Type B pancreatic cell (in vitro differentiated cells): ENCODE results near the gene LRRC7. TPM values are rescaled to one million over a fixed set of nuclear protein-coding genes. Genes with fewer than 3 reads are reported as not detected.

Experiments
- DNase-seq: peaks from one replicate; pipeline ENCODE4 v3.0.0; 2021; ENCODE audit warnings: mixed read lengths; ENCODE audit not compliant: unreplicated experiment; ENCODE audit errors: extremely low spot score
- H3K27ac Mint-ChIP-seq: 2 replicates; pipeline ENCODE4 v1.8.0; 2021; ENCODE audit warnings: mild to moderate bottlenecking, mixed read lengths
- H3K27me3 Mint-ChIP-seq: 2 replicates; pipeline ENCODE4 v1.8.0; 2021; ENCODE audit warnings: mixed read lengths
- H3K36me3 Mint-ChIP-seq: 2 replicates; pipeline ENCODE4 v1.8.0; 2021; ENCODE audit warnings: mixed read lengths
- H3K4me1 Mint-ChIP-seq: one replicate; pipeline ENCODE4 v1.8.0; 2021; ENCODE audit warnings: mixed read lengths; ENCODE audit not compliant: unreplicated experiment
- H3K4me3 Mint-ChIP-seq: 2 replicates; pipeline ENCODE4 v1.8.0; 2021; ENCODE audit warnings: mild to moderate bottlenecking, mixed read lengths
- H3K9me3 Mint-ChIP-seq: 2 replicates; pipeline ENCODE4 v1.8.0; 2021; ENCODE audit warnings: mixed read lengths
- CTCF ChIP-seq: fragments of 200-600 bp; sonication (generic); conservative IDR thresholded peaks from 2 replicates; pipeline ENCODE4 v1.5.0; 2021; ENCODE audit warnings: antibody characterized with exemption, mild to moderate bottlenecking
- total RNA-seq: library from RNA; stranded (reverse); gene quantifications from 2 replicates; pipeline ENCODE4 v1.2.1, GENCODE V29; 2021; ENCODE audit warnings: low replicate concordance

The LRRC7 gene
- total RNA-seq, 1 donor from 2014 or later = 2.8 TPM

- Mint-ChIP-seq H3K4me1 (peaks cover 4% of the 10 kb centered on the region), H3K4me3 (no peak overlapping the region), H3K36me3 (no peaks in the 10 kb centered on the region), H3K27ac (no peak overlapping the region), H3K9me3 (no peaks in the 10 kb centered on the region), H3K27me3 (peaks cover 14% of the 10 kb centered on the region)
- DNase-seq = no peak
- TF ChIP-seq CTCF = no peak
Observed at GRCh38 chr1:70134148-70134547, 566.4 kb downstream of the LRRC7 start.

- H3K27me3 Mint-ChIP-seq = peaks cover 6% of the 10 kb centered on the region
- no peaks in the 10 kb centered on the region for H3K36me3 Mint-ChIP-seq
- DNase-seq = no peak
- H3K4me1 Mint-ChIP-seq = peaks cover 12% of the 10 kb centered on the region
- no peak overlapping the region for H3K27ac Mint-ChIP-seq
- no peaks in the 10 kb centered on the region for H3K9me3 Mint-ChIP-seq
- no peak overlapping the region for H3K4me3 Mint-ChIP-seq
- TF ChIP-seq CTCF = no peak
Observed at GRCh38 chr1:70140343-70140742, 572.6 kb downstream of the LRRC7 start.

- H3K27me3 Mint-ChIP-seq = peaks cover 4% of the 10 kb centered on the region
- no peak overlapping the region for H3K4me3 Mint-ChIP-seq
- no peak for TF ChIP-seq CTCF
- no peak for DNase-seq
- H3K27ac Mint-ChIP-seq = no peak overlapping the region
- no peaks in the 10 kb centered on the region for H3K36me3 Mint-ChIP-seq
- H3K4me1 Mint-ChIP-seq = peaks cover 12% of the 10 kb centered on the region
- H3K9me3 Mint-ChIP-seq = no peaks in the 10 kb centered on the region
Observed at GRCh38 chr1:70140894-70141293, 573.2 kb downstream of the LRRC7 start.

GRCh38 chr1:70142075-70142474, 574.4 kb downstream of the LRRC7 start:
- Mint-ChIP-seq H3K4me3 (no peak overlapping the region), H3K27me3 (peaks cover 3% of the 10 kb centered on the region), H3K9me3 (no peaks in the 10 kb centered on the region), H3K36me3 (no peaks in the 10 kb centered on the region), H3K4me1 (peaks cover 12% of the 10 kb centered on the region), H3K27ac (no peak overlapping the region)
- TF ChIP-seq CTCF = peak; percentile 41
- no peak for DNase-seq

- no peaks in the 10 kb centered on the region for H3K36me3 Mint-ChIP-seq
- DNase-seq = no peak
- no peak overlapping the region for H3K4me3 Mint-ChIP-seq
- peak; percentile 27 for TF ChIP-seq CTCF
- peaks cover 9% of the 10 kb centered on the region for H3K4me1 Mint-ChIP-seq
- H3K27ac Mint-ChIP-seq = no peak overlapping the region
- no peaks in the 10 kb centered on the region for H3K9me3 Mint-ChIP-seq
- H3K27me3 Mint-ChIP-seq = peaks cover 3% of the 10 kb centered on the region
Observed at GRCh38 chr1:70143048-70143659, 575.4 kb downstream of the LRRC7 start.

GRCh38 chr1:70146488-70146887, 578.8 kb downstream of the LRRC7 start:
- DNase-seq = no peak
- peaks cover 5% of the 10 kb centered on the region for H3K4me1 Mint-ChIP-seq
- H3K27me3 Mint-ChIP-seq = no peaks in the 10 kb centered on the region
- H3K4me3 Mint-ChIP-seq = no peak overlapping the region
- TF ChIP-seq CTCF = no peak
- no peaks in the 10 kb centered on the region for H3K36me3 Mint-ChIP-seq
- H3K27ac Mint-ChIP-seq = no peak overlapping the region
- no peaks in the 10 kb centered on the region for H3K9me3 Mint-ChIP-seq
